Immature natural killer cell (primary cell): Measurements from ENCODE around the gene EVC. TPM values are rescaled to one million over a fixed set of nuclear protein-coding genes. Genes with fewer than 3 reads are reported as not detected.

Source experiments
- DNase-seq, 3 donors: peaks; one replicate each; pipeline ENCODE4 v3.0.0; 2022; ENCODE audit warnings: mixed read lengths in 1 of 3
- H3K27ac Mint-ChIP-seq, 6 donors: one replicate each; pipeline ENCODE4 v1.8.0; 2020; ENCODE audit warnings: mixed read lengths in 6 of 6, mild to moderate bottlenecking in 5 of 6, inconsistent platforms in 4 of 6, moderate library complexity in 3 of 6
- H3K27me3 Mint-ChIP-seq, 3 donors: one replicate each; pipeline ENCODE4 v1.8.0; 2020 to 2021; ENCODE audit warnings: low read depth in 3 of 3, mild to moderate bottlenecking in 3 of 3, mixed read lengths in 3 of 3, moderate library complexity in 3 of 3, inconsistent platforms in 1 of 3
- H3K36me3 Mint-ChIP-seq, 3 donors: one replicate each; pipeline ENCODE4 v1.8.0; 2020; ENCODE audit warnings: mixed read lengths in 3 of 3, inconsistent platforms in 2 of 3, mild to moderate bottlenecking in 2 of 3
- H3K4me1 Mint-ChIP-seq, 2 donors: one replicate each; pipeline ENCODE4 v1.8.0; 2020; ENCODE audit warnings: inconsistent platforms in 2 of 2, mild to moderate bottlenecking in 2 of 2, mixed read lengths in 2 of 2, moderate library complexity in 1 of 2
- H3K4me3 Mint-ChIP-seq, 5 donors: one replicate each; pipeline ENCODE4 v1.8.0; 2020; ENCODE audit warnings: mild to moderate bottlenecking in 5 of 5, mixed read lengths in 5 of 5, inconsistent platforms in 3 of 5, moderate library complexity in 3 of 5
- H3K9me3 Mint-ChIP-seq, 6 donors: one replicate each; pipeline ENCODE4 v1.8.0; 2020; ENCODE audit warnings: mild to moderate bottlenecking in 6 of 6, mixed read lengths in 6 of 6, inconsistent platforms in 4 of 6, moderate library complexity in 3 of 6
- polyA plus RNA-seq, 3 donors: library from polyadenylated mRNA; unstranded; fragments of 300-500 nt; fragmentation: Illumina TruSeq; gene quantifications; one replicate each; pipeline ENCODE4 v1.2.3, GENCODE V29; 2021

The EVC gene
- polyA plus RNA-seq, 3 donors from 2014 or later = not detected

- Mint-ChIP-seq H3K27me3 (peaks cover 1 to 7% (median 2%) of the 10 kb centered on the region in 3 donors), H3K4me3 (no peak overlapping the region), H3K4me1 (no peaks in the 10 kb centered on the region), H3K27ac (no peak overlapping the region), H3K36me3 (no peaks in the 10 kb centered on the region), H3K9me3 (peaks cover 0 to 2% (median 0%) of the 10 kb centered on the region in 6 donors)
- no peak for DNase-seq
Measured at GRCh38 chr4:5700459-5700858, 10.5 kb upstream of the EVC start.

DNA sequence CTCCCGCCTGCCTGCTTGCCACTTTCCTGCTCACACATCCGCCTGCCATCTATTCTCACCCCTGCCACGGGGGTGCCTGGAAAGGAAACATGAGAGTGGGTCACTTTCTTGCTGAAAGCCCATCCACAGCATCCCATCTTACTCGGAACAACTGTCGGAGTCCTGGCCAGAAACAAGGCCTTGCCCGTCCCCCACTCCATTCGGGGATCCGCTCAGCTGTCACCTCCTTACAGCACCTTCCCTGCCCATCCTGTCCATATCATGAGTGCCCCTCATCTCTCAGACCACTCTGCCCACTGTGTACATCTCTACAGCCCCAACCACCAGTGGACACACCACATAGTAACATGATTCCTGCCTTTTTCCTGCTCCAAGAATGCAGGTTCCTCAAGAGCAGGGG lies 9.0 kb upstream of the EVC start:
- DNase-seq = no peak
- Mint-ChIP-seq H3K36me3 (no peaks in the 10 kb centered on the region), H3K27me3 (peaks cover 0 to 10% (median 4%) of the 10 kb centered on the region in 3 donors), H3K9me3 (peaks cover 0 to 2% (median 0%) of the 10 kb centered on the region in 6 donors), H3K4me1 (no peaks in the 10 kb centered on the region), H3K4me3 (no peak overlapping the region), H3K27ac (no peak overlapping the region)

DNA sequence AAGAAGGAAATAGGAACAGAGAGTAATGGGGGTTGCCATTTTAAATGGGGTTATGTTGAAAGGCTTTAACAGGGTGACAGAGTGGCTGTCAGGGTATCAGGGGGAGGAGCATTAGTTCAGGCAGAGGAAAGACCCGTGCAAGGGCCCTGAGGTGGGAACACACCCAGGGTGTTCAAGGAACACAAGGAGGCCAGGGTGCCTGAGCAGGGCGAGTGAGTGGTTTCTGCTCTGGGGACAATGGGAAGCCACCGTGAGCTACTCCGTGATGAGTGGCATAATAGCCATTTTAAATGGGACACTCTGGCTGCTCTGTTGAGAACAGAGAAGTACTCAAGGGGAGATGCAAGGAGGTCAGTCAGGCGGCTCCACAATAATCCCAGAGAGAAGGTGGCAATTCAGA lies 7.2 kb upstream of the EVC start:
- Mint-ChIP-seq H3K27ac (no peak overlapping the region), H3K4me3 (no peak overlapping the region), H3K9me3 (peaks cover 0 to 2% (median 0%) of the 10 kb centered on the region in 6 donors), H3K4me1 (no peaks in the 10 kb centered on the region), H3K36me3 (no peaks in the 10 kb centered on the region), H3K27me3 (peaks cover 2 to 15% (median 7%) of the 10 kb centered on the region in 3 donors)
- no peak for DNase-seq

- H3K36me3 Mint-ChIP-seq = no peaks in the 10 kb centered on the region
- no peak for DNase-seq
- no peaks in the 10 kb centered on the region for H3K4me1 Mint-ChIP-seq
- H3K27me3 Mint-ChIP-seq = peaks cover 2 to 18% (median 7%) of the 10 kb centered on the region in 3 donors
- H3K27ac Mint-ChIP-seq = no peak overlapping the region
- H3K9me3 Mint-ChIP-seq = peaks cover 0 to 2% (median 0%) of the 10 kb centered on the region in 6 donors
- no peak overlapping the region for H3K4me3 Mint-ChIP-seq
Measured at GRCh38 chr4:5704276-5704675, 6.7 kb upstream of the EVC start.

DNA sequence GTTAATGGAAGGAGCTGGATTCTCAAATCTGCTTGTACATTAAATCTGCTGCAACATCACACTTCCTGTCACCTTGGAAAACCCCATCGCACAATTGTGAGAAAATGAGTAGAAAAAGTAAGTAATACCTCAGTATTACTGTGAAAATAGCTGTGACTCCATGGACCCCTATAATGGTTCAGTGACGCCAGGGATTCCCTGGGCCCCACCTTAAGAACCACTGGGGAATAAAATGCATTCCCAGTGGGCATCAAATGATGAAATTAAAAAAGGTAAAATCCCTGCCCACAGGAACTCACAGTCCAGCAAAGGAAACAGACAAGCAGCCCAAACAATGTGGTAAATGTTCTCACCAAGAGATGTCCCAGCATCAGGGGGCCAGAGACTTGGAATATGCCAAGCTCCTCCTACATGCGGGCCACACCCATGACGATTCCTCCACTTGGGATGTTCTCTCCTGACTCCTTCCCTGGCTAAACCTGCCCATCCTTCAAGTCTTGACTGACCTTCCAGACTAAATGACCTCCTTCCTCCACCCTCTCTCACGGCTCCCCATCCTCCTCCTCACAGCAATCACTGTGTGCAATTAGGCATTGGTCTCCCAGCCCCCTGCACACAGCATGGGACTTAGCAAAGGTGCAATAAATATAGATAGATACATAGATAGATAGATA lies 5.2 kb upstream of the EVC start:
- Mint-ChIP-seq H3K9me3 (peaks cover 0 to 2% (median 0%) of the 10 kb centered on the region in 6 donors), H3K4me3 (no peak overlapping the region), H3K27ac (no peak overlapping the region), H3K36me3 (peaks cover 0 to 3% (median 0%) of the 10 kb centered on the region in 3 donors), H3K27me3 (peaks cover 6 to 28% (median 9%) of the 10 kb centered on the region in 3 donors), H3K4me1 (peaks cover 0 to 2% of the 10 kb centered on the region in 2 donors)
- DNase-seq = no peak

DNA sequence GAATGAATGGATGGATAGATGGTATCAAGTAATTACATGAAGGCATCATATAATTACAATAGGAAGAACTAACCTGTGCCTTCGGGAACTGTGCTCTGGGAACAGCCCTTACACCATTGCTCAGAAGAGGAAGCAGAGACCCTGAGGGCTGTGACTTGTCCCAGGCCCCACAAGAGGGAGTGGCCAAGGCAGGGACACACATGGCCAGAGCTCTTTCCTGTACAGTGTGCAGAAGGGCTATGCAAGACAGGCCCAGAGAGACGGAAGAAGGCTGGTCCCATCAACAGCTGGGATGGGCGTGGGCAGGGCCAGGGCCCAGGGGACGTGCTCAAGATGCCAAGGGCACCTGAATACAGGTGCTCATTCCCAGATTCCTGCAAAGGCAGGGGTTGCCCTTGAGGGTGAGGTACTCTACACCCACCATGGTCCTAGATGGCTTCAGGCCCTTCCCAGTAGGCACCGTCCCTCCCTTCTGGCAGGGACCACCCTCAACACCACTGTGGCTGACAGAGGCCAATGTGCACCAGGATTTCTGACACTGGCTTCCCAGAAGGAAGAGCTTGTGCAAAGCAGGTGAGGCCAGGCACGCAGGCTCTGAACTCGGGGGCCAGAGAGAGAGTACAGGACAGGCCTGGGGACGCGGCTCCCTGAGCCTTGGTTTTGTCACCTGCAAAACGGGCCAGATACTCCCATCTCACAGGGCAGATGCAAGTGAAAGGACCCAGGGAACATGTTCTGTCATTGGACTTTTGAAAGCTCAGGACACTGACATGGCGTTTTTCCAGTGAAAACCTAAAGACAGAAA lies 4.3 kb upstream of the EVC start:
- peaks cover 0 to 2% of the 10 kb centered on the region in 2 donors for H3K4me1 Mint-ChIP-seq
- H3K36me3 Mint-ChIP-seq = peaks cover 0 to 3% (median 0%) of the 10 kb centered on the region in 3 donors
- H3K4me3 Mint-ChIP-seq = peak overlapping the region in 1 of 5 donors; percentile 9
- no peak overlapping the region for H3K27ac Mint-ChIP-seq
- peaks cover 6 to 28% (median 7%) of the 10 kb centered on the region in 3 donors for H3K27me3 Mint-ChIP-seq
- no peaks in the 10 kb centered on the region for H3K9me3 Mint-ChIP-seq
- DNase-seq = no peak

GRCh38 chr4:5707366-5707765 lies 3.6 kb upstream of the EVC start:
- H3K4me3 Mint-ChIP-seq = peak overlapping the region in 2 of 5 donors; percentile 31 to 48
- peaks cover 0 to 2% of the 10 kb centered on the region in 2 donors for H3K4me1 Mint-ChIP-seq
- peaks cover 6 to 29% (median 7%) of the 10 kb centered on the region in 3 donors for H3K27me3 Mint-ChIP-seq
- H3K9me3 Mint-ChIP-seq = no peaks in the 10 kb centered on the region
- H3K36me3 Mint-ChIP-seq = peaks cover 0 to 3% (median 0%) of the 10 kb centered on the region in 3 donors
- no peak for DNase-seq
- no peak overlapping the region for H3K27ac Mint-ChIP-seq

DNA sequence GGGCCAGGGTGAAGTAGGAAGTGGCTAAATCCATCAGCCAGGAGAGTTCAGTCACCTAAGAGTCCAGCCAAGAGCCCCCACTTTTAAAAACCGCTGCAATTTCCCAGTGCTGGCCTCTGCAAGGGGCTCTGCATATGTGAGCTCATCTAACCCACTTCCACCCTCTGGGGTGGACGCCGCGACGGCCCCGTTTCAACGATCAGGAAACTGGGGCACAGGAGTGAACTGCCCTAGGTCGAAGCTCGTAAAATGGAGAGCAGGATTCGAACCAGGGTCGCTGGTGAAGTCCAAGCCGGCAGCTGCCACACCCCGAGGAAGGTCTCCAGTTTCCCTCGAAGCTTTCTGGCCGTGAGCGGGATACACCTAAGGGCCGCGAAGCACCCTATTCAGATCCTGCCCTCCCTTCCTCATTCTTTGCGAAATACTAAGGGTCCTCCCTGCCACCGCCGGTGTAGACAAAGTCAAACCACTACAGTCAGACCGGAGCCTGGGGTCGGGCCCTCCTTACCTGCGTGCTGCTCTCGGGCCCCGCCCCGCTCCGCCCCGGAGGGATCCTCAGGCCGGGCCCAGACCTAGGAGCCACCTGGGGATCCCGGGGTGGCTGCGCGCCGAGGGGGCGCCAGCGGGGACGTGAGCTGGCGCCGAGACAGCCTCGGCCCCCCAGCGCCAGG lies 3.1 kb upstream of the EVC start:
- H3K4me3 Mint-ChIP-seq = peak overlapping the region in 3 of 5 donors; percentile 17 to 48 (median 31)
- DNase-seq = no peak
- peaks cover 0 to 3% (median 0%) of the 10 kb centered on the region in 3 donors for H3K36me3 Mint-ChIP-seq
- peaks cover 0 to 2% of the 10 kb centered on the region in 2 donors for H3K4me1 Mint-ChIP-seq
- no peaks in the 10 kb centered on the region for H3K9me3 Mint-ChIP-seq
- H3K27me3 Mint-ChIP-seq = peaks cover 7 to 32% (median 11%) of the 10 kb centered on the region in 3 donors
- H3K27ac Mint-ChIP-seq = no peak overlapping the region

- H3K4me1 Mint-ChIP-seq = peaks cover 0 to 2% of the 10 kb centered on the region in 2 donors
- H3K27ac Mint-ChIP-seq = no peak within 1 kb of the TSS
- peaks cover 0 to 2% (median 0%) of the 10 kb centered on the region in 6 donors for H3K9me3 Mint-ChIP-seq
- no peak for DNase-seq
- peaks cover 0 to 3% (median 0%) of the 10 kb centered on the region in 3 donors for H3K36me3 Mint-ChIP-seq
- H3K4me3 Mint-ChIP-seq = peak within 1 kb of the TSS in 3 of 5 donors; percentile 17 to 48 (median 31)
- H3K27me3 Mint-ChIP-seq = peaks cover 7 to 31% (median 11%) of the 10 kb centered on the region in 3 donors
Measured at GRCh38 chr4:5708449-5709206, 2.4 kb upstream of the EVC start, which contains the start of gene EVC2. TSS of gene EVC2 (minus strand) at chr4:5708559. CDS start at chr4:5708513, 46 bp downstream.

- Mint-ChIP-seq H3K9me3 (peaks cover 0 to 2% (median 0%) of the 10 kb centered on the region in 6 donors), H3K27ac (no peak overlapping the region)
Measured at GRCh38 chr4:5709207-5709575, 1.8 kb upstream of the EVC start.

GRCh38 chr4:5710065-5710960 lies 688 bp upstream of the EVC start:
- Mint-ChIP-seq H3K27me3 (peaks cover 9 to 33% (median 16%) of the 10 kb centered on the region in 3 donors), H3K4me3 (peak overlapping the region in 4 of 5 donors; percentile 34 to 67 (median 54)), H3K27ac (no peak overlapping the region), H3K36me3 (peaks cover 0 to 3% (median 0%) of the 10 kb centered on the region in 3 donors), H3K4me1 (peaks cover 0 to 2% of the 10 kb centered on the region in 2 donors), H3K9me3 (peaks cover 5 to 7% (median 5%) of the 10 kb centered on the region in 6 donors)
- DNase-seq = no peak

More at GRCh38 chr4:5709207-5709575, 1.8 kb upstream of the EVC start:
- peaks cover 9 to 30% (median 13%) of the 10 kb centered on the region in 3 donors for H3K27me3 Mint-ChIP-seq
- H3K4me3 Mint-ChIP-seq = no peak overlapping the region
- no peak for DNase-seq
- peaks cover 0 to 3% (median 0%) of the 10 kb centered on the region in 3 donors for H3K36me3 Mint-ChIP-seq
- peaks cover 0 to 2% of the 10 kb centered on the region in 2 donors for H3K4me1 Mint-ChIP-seq
